WTC11 (cell line): Measurements from ENCODE around the gene SIGLEC10.

Experiments used
- CTCF ChIP-seq: fragments of 200-600 bp; IDR thresholded peaks from 2 replicates; pipeline ENCODE4 v1.8.0; 2022; ENCODE audit warnings: antibody characterized with exemption
- STAT6 ChIP-seq: sonication (generic); formaldehyde crosslinking; conservative IDR thresholded peaks from 2 replicates; pipeline ENCODE4 v1.8.1; 2023; ENCODE audit warnings: mild to moderate bottlenecking, low read depth, missing genetic modification reagents, moderate library complexity
- ZNF263 ChIP-seq: sonication (generic); formaldehyde crosslinking; IDR thresholded peaks from 2 replicates; pipeline ENCODE4 v1.8.1; 2022; ENCODE audit warnings: low read depth, mild to moderate bottlenecking, moderate library complexity, missing genetic modification reagents

GRCh38 chr19:51371186-51371690 lies 46.2 kb downstream of the SIGLEC10 start:
- TF ChIP-seq CTCF (no peak), STAT6 (CRISPR knock-in tag) (no peak), ZNF263 (CRISPR knock-in tag) (no peak)
